ENCODE measurements around the gene GCNT1. TPM values are rescaled to one million over a fixed set of nuclear protein-coding genes. Genes with fewer than 3 reads are reported as not detected.

The GCNT1 gene
- total RNA-seq, 1 experiment from 2014 or later, result 0.28 TPM

- H3K27ac ChIP-seq (ENCODE audit: low read length), result no peak overlapping the region
- no peaks in the 10 kb centered on the region for H3K9me3 ChIP-seq (ENCODE audit: control insufficient read depth, insufficient read depth, low read depth, low read length)
- no peak overlapping the region for H3K4me3 ChIP-seq (ENCODE audit: low read depth in 2 of 2, low read length in 2 of 2)
- no TSS peak for BruUV-seq (replicated peaks)
- ATAC-seq (no peak), DNase-seq (ENCODE audit: low read depth, low spot score) (no peak)
- H3K36me3 ChIP-seq (ENCODE audit: control insufficient read depth, insufficient read depth, low read length), result no peaks in the 10 kb centered on the region
- intact Hi-C loops (cut with micrococcal nuclease; ENCODE audit: unreplicated experiment), result no loop called here
- in situ Hi-C loops (cut with HindIII; ENCODE audit: low pct_unique_long_range_greater_than_20kb, low sequenced_read_pairs), result no loop called here
- no peaks in the 10 kb centered on the region for H3K4me1 ChIP-seq (ENCODE audit: control insufficient read depth, insufficient read depth, low read length)
- TF ChIP-seq TCF7L2 (IDR thresholded peaks at IDR 0.05; ENCODE audit: low read depth, low read length), result no peak
- no peak for TF ChIP-seq SIN3A (IDR thresholded peaks at IDR 0.05; ENCODE audit: borderline replicate concordance, insufficient read depth, low read depth, low read length)
- no peak for TF ChIP-seq POLR2AphosphoS5 (IDR thresholded peaks at IDR 0.05; ENCODE audit: low read depth, low read length)
- TF ChIP-seq REST (IDR thresholded peaks at IDR 0.05; ENCODE audit: insufficient read depth in 1 of 2, low read depth in 2 of 2, low read length in 1 of 2), result no peak
- no peak for TF ChIP-seq CTCF (IDR thresholded peaks at IDR 0.05)
- H3K27me3 ChIP-seq (ENCODE audit: control insufficient read depth, insufficient read depth, low read length), result no peaks in the 10 kb centered on the region
- ChIA-PET POLR2A (no interaction called here), CTCF (no interaction called here)
Measured at GRCh38 chr9:76415154-76415553, 43.8 kb upstream of the GCNT1 start.

- Histone ChIP-seq H3K27ac (ENCODE audit: low read length) (no peak overlapping the region), H3K36me3 (ENCODE audit: control insufficient read depth, insufficient read depth, low read length) (no peaks in the 10 kb centered on the region), H3K9me3 (ENCODE audit: control insufficient read depth, insufficient read depth, low read depth, low read length) (no peaks in the 10 kb centered on the region), H3K4me1 (ENCODE audit: control insufficient read depth, insufficient read depth, low read length) (no peaks in the 10 kb centered on the region), H3K27me3 (ENCODE audit: control insufficient read depth, insufficient read depth, low read length) (no peaks in the 10 kb centered on the region), H3K4me3 (ENCODE audit: low read depth in 2 of 2, low read length in 2 of 2) (no peak overlapping the region)
- intact Hi-C loops (cut with micrococcal nuclease; ENCODE audit: unreplicated experiment) (no loop called here), in situ Hi-C loops (cut with HindIII; ENCODE audit: low pct_unique_long_range_greater_than_20kb, low sequenced_read_pairs) (no loop called here)
- no peak for TF ChIP-seq REST (IDR thresholded peaks at IDR 0.05; ENCODE audit: insufficient read depth in 1 of 2, low read depth in 2 of 2, low read length in 1 of 2)
- TF ChIP-seq CTCF (IDR thresholded peaks at IDR 0.05), result no peak
- no peak for TF ChIP-seq SIN3A (IDR thresholded peaks at IDR 0.05; ENCODE audit: borderline replicate concordance, insufficient read depth, low read depth, low read length)
- TF ChIP-seq TCF7L2 (IDR thresholded peaks at IDR 0.05; ENCODE audit: low read depth, low read length), result no peak
- TF ChIP-seq POLR2AphosphoS5 (IDR thresholded peaks at IDR 0.05; ENCODE audit: low read depth, low read length), result no peak
- no peak for ATAC-seq
- CTCF ChIA-PET, result no interaction called here
- POLR2A ChIA-PET, result no interaction called here
- no TSS peak for BruUV-seq (replicated peaks)
- DNase-seq (ENCODE audit: low read depth, low spot score), result no peak
Measured at GRCh38 chr9:76415731-76416130, 43.3 kb upstream of the GCNT1 start.

Measured in Panc1 (cell line).